ENCODE results near the gene DSCAML1. TPM values are rescaled to one million over a fixed set of nuclear protein-coding genes. Genes with fewer than 3 reads are reported as not detected.

Gene DSCAML1
- total RNA-seq, 4 donors from 2014 or later = 0.20 to 1.1 (median 0.36) TPM

DNA sequence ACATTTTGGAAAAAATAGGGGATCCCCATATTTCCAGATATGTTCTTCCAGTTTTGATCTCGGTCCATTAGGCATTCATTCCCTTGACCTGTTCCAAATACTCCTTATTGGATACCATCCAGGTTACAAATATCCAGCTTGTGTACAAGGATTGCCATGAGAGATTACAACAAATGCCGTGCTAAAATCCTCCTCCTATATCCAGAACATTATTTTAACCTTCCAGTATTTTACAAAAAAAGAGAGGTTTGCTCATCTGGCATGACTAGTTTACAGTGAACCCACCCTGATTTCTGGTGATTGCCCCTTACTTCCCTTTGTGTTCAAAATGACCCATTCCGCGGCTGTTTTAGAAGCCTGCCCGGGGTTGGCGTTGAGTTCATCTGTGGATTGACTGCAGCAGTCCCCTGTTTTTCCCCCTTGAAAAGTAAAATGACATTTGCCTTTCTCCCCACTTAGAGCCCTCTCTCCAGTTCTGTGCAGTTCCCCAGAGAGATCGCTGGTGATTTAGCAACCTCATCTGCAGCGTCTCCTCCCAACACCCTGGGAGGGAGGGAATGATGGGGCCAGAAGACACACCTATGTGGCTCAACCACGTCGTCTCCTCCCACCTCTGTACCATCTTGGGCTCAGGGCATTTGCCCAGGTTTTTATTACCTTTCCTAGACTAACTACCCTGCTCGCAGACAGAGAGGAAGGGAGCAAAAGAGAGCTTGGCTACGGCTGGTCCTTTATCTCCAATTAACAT is 73.6 kb downstream of the DSCAML1 start:
- Histone ChIP-seq H3K27ac (no peak overlapping the region), H3K27me3 (no peaks in the 10 kb centered on the region), H3K9me3 (no peaks in the 10 kb centered on the region), H3K4me1 (no peaks in the 10 kb centered on the region), H3K36me3 (no peaks in the 10 kb centered on the region), H3K4me3 (no peak overlapping the region)
- WGBS, 2 donors = 55 to 59% methylated on average over 12 of the region's 12 CpGs
- DNase-seq (ENCODE audit: low spot score in 2 of 2) = no peak
- TF ChIP-seq POLR2A (IDR thresholded peaks at IDR 0.05) = no peak
- no peak for TF ChIP-seq CTCF (IDR thresholded peaks at IDR 0.05)
- no peak for TF ChIP-seq EP300 (IDR thresholded peaks at IDR 0.05)

DNA sequence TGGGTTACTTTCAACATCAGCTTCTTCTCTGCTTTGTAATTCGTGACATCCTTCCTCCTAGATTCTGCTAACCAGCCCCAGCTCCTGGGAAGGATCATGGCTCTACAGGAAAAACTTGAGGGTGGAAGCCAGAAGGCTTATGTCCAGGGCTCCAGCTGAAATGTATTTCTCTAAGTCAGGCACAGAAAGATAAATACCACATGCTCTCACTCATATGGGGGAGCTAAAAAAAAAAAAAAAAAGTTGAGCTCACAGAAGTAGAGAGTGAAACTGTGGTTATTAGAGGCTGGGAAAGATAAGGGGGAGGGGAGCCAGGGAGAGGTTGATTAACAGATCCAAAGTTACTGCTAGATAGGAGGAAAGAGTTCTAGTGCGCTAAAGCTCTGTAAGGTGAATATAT is 74.9 kb downstream of the DSCAML1 start:
- Histone ChIP-seq H3K9me3 (no peaks in the 10 kb centered on the region), H3K4me1 (no peaks in the 10 kb centered on the region), H3K36me3 (no peaks in the 10 kb centered on the region), H3K27ac (no peak overlapping the region), H3K4me3 (no peak overlapping the region), H3K27me3 (no peaks in the 10 kb centered on the region)
- DNase-seq (ENCODE audit: low spot score in 2 of 2) = no peak
- 63 to 65% methylated on average over 2 of the region's 2 CpGs for WGBS, 2 donors
- no peak for TF ChIP-seq CTCF (IDR thresholded peaks at IDR 0.05)

- H3K4me1 ChIP-seq = no peaks in the 10 kb centered on the region
- H3K4me3 ChIP-seq = no peak overlapping the region
- H3K27ac ChIP-seq = no peak overlapping the region
- TF ChIP-seq EP300 (IDR thresholded peaks at IDR 0.05) (no peak), POLR2A (IDR thresholded peaks at IDR 0.05) (no peak), CTCF (IDR thresholded peaks at IDR 0.05) (no peak)
- H3K9me3 ChIP-seq = no peaks in the 10 kb centered on the region
- no peaks in the 10 kb centered on the region for H3K27me3 ChIP-seq
- H3K36me3 ChIP-seq = no peaks in the 10 kb centered on the region
- no peak for DNase-seq (ENCODE audit: low spot score in 2 of 2)
- 68% methylated on average over 11 of the region's 11 CpGs for WGBS, 2 donors
Measured at GRCh38 chr11:117720061-117720511, 76.9 kb downstream of the DSCAML1 start.

- 93 to 97% methylated on average over 4 of the region's 4 CpGs for WGBS, 2 donors
- TF ChIP-seq POLR2A (IDR thresholded peaks at IDR 0.05) = no peak
- no peak for TF ChIP-seq CTCF (IDR thresholded peaks at IDR 0.05)
- no peak for TF ChIP-seq EP300 (IDR thresholded peaks at IDR 0.05)
Measured at GRCh38 chr11:117719480-117719879, 77.5 kb downstream of the DSCAML1 start.

GRCh38 chr11:117717485-117718314 is 79.3 kb downstream of the DSCAML1 start:
- Histone ChIP-seq H3K36me3 (no peaks in the 10 kb centered on the region), H3K27me3 (no peaks in the 10 kb centered on the region), H3K27ac (no peak overlapping the region), H3K9me3 (no peaks in the 10 kb centered on the region), H3K4me3 (no peak overlapping the region), H3K4me1 (no peaks in the 10 kb centered on the region)
- no peak for DNase-seq (ENCODE audit: low spot score in 2 of 2)
- no peak for TF ChIP-seq EP300 (IDR thresholded peaks at IDR 0.05)
- no peak for TF ChIP-seq POLR2A (IDR thresholded peaks at IDR 0.05)
- no peak for TF ChIP-seq CTCF (IDR thresholded peaks at IDR 0.05)
- 41 to 53% methylated on average over 24 to 25 of the region's 25 CpGs for WGBS, 2 donors

More at GRCh38 chr11:117719480-117719879, 77.5 kb downstream of the DSCAML1 start:
- DNase-seq (ENCODE audit: low spot score in 2 of 2) = no peak
- Histone ChIP-seq H3K4me3 (no peak overlapping the region), H3K36me3 (no peaks in the 10 kb centered on the region), H3K4me1 (no peaks in the 10 kb centered on the region), H3K27me3 (no peaks in the 10 kb centered on the region), H3K9me3 (no peaks in the 10 kb centered on the region), H3K27ac (no peak overlapping the region)

Data from tibial nerve (tissue), 4 donors.